Cerebellar cortex (tissue), 1 donor: ENCODE results near the gene TNFAIP8L1.

Source experiments
- DNase-seq: peaks from one replicate; pipeline ENCODE4 v3.0.0-alpha.2; 2015; ENCODE audit warnings: low spot score

TNFAIP8L1 gene

GRCh38 chr19:4702764-4703163 is 63.4 kb downstream of the TNFAIP8L1 start:
- no peak for DNase-seq

- no peak for DNase-seq
These were observed 64.5 kb downstream of the TNFAIP8L1 start for GRCh38 chr19:4703671-4704316.

GRCh38 chr19:4704317-4704673 is 65.0 kb downstream of the TNFAIP8L1 start:
- DNase-seq, result peak; percentile 75
